Uterus (tissue), 4 donors: ENCODE results near the gene CRHR2. TPM values are rescaled to one million over a fixed set of nuclear protein-coding genes. Genes with fewer than 3 reads are reported as not detected.

Experiments
- DNase-seq, 2 donors: peaks; one replicate each; pipeline ENCODE4 v3.0.0-alpha.2; 2019 to 2020
- H3K27ac ChIP-seq, 2 donors: fragments of 200-600 bp; sonication (generic); 1 replicate in 1 of 2; 2 replicates in 1 of 2; pipeline ENCODE4 v1.5.1; 2016 to 2018
- H3K27me3 ChIP-seq, 2 donors: fragments of 200-600 bp; sonication (generic); one replicate each; pipeline ENCODE4 v1.5.1; 2018 to 2019; ENCODE audit warnings: control low read depth in 1 of 2
- H3K36me3 ChIP-seq, 2 donors: fragments of 200-600 bp; sonication (generic); one replicate each; pipeline ENCODE4 v1.5.1; 2019; ENCODE audit warnings: control low read depth in 1 of 2
- H3K4me1 ChIP-seq, 2 donors: fragments of 200-600 bp; sonication (generic); one replicate each; pipeline ENCODE4 v1.5.1; 2018 to 2019; ENCODE audit warnings: control low read depth in 1 of 2
- H3K4me3 ChIP-seq, 2 donors: fragments of 200-600 bp; sonication (generic); 1 replicate in 1 of 2; 2 replicates in 1 of 2; pipeline ENCODE4 v1.5.1; 2018 to 2019; ENCODE audit warnings: mild to moderate bottlenecking in 1 of 2
- H3K9me3 ChIP-seq, 2 donors: fragments of 200-600 bp; sonication (generic); one replicate each; pipeline ENCODE4 v1.5.1; 2019; ENCODE audit warnings: control low read depth in 1 of 2
- POLR2A ChIP-seq, 2 donors: fragments of 450-650 bp; IDR thresholded peaks; one replicate each; pipeline ENCODE4 v1.6.1; 2016; ENCODE audit warnings: antibody characterized with exemption in 2 of 2, mild to moderate bottlenecking in 1 of 2, moderate library complexity in 1 of 2
- intact Hi-C: fragments of 100-400 bp; cut with DNase I; formaldehyde crosslinking; loops from one replicate; pipeline ENCODE4 v1.15.1; 2023; ENCODE audit warnings: low total_unique reads
- total RNA-seq, 4 donors: library from RNA; depleted of rRNA in 3 of 4; stranded (reverse); fragments of >200 nt in 3 of 4; gene quantifications; one replicate each; pipeline versions ENCODE4 v1.1.0 to v1.2.4, GENCODE V29; 2014 to 2023
- TF ChIP-seq, protein P1 (sequence below), 4 experiments: fragments of 200-600 bp in 2 of 4; fragments of 450-650 bp in 2 of 4; sonication (generic) in 2 of 4; IDR thresholded peaks; one replicate each; pipeline ENCODE4 v1.5.1; 2016 to 2019; ENCODE audit warnings: antibody characterized with exemption in 4 of 4, mild to moderate bottlenecking in 2 of 4, moderate library complexity in 1 of 4
- donor health status: DM: yes; HTN: yes; CAD: no.

The CRHR2 gene
- total RNA-seq, 4 donors from 2014 or later: 0.27 TPM; not detected in 3

DNA sequence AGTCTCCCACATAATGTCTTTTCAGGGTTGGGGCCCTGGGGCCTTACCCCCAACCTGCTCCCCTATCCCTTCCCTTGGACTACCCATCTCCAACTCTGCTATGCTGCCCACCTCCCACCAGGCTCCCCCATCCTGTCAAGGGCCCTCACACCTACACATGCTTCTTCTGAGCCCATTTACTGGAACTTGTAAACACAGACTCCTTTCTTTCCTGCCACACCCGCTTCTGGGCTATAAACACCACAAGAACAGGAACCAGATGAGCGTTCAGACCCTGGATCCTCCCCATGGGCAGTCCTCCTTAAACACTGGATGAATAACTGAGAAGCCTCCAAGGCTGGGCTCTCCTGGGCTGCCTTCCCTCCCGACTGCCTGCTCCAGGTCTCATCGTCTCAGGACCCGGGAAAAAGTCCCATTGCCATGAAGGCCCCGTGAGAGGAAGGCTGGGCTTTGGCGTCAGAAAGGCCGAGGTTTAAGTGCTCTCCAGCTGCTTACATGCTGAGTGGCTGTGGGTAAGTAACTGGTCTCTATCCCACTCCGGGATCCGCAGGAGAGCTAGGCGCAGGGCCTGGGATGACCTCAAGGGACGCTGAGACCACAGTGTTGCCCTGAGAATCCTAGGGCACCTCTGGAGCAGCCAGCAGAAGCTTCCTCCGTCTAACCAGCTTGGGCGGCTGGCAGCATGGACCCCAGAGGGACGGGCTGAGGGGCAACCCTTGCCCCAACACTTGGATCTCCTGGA lies 15.6 kb upstream of the CRHR2 start:
- no peak overlapping the region for H3K4me3 ChIP-seq
- no peaks in the 10 kb centered on the region for H3K4me1 ChIP-seq
- H3K36me3 ChIP-seq: no peaks in the 10 kb centered on the region
- H3K27me3 ChIP-seq: no peaks in the 10 kb centered on the region
- TF ChIP-seq POLR2A (IDR thresholded peaks at IDR 0.05): no peak
- TF ChIP-seq, protein P1, sequence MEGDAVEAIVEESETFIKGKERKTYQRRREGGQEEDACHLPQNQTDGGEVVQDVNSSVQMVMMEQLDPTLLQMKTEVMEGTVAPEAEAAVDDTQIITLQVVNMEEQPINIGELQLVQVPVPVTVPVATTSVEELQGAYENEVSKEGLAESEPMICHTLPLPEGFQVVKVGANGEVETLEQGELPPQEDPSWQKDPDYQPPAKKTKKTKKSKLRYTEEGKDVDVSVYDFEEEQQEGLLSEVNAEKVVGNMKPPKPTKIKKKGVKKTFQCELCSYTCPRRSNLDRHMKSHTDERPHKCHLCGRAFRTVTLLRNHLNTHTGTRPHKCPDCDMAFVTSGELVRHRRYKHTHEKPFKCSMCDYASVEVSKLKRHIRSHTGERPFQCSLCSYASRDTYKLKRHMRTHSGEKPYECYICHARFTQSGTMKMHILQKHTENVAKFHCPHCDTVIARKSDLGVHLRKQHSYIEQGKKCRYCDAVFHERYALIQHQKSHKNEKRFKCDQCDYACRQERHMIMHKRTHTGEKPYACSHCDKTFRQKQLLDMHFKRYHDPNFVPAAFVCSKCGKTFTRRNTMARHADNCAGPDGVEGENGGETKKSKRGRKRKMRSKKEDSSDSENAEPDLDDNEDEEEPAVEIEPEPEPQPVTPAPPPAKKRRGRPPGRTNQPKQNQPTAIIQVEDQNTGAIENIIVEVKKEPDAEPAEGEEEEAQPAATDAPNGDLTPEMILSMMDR (IDR thresholded peaks at IDR 0.05): no peak
- intact Hi-C loops: no loop called here
- H3K27ac ChIP-seq: peak overlapping the region in 1 of 2 donors; percentile 41
- H3K9me3 ChIP-seq: no peaks in the 10 kb centered on the region
- DNase-seq: no peak

DNA sequence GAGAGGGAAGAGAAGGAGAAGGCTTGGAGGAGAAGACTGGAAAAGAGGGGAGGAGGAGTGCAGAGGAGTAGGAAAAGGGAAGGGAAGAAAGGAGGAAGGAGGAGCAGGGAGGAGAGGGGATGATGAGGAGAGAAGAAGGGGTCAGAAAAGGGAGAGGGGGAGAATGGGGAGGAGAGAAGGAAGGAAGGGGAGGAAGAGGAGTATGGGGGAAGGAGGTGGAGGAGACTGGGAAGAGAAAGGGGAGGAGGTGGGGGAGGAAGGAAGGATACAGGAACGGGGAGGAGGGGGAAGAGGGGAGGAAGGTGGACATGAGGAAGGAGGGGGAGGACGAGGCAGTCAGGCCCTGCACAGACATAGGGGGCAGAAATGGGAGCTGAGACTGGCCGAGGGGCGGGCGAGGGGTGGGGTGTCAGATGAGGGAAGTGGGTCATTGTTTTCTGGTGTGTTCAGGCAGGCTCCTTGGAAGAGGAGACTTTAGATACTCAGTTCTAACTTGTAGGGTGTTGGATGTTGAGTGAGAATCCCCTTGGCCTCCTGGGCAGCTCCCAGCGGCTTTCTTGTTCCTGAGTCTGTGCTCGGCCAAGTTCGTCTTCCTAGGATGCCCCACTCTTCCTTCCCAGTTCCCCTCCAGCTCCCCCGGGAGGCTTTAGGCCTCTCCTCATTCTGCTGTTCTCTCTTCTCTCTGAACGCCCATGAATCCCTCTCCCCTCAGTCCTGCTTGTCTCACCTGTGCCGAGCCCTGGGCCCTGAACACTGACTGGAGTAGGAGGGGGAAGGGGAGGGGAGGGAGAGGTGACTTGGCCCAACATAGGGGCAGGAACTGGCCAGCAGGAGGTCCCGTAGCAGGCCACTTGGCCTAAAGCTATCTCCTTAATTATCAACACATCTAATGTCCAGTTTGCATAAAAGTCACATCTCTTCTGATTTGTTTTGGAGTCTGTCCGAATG lies 12.8 kb upstream of the CRHR2 start:
- intact Hi-C loops: no loop called here
- Histone ChIP-seq H3K9me3 (no peaks in the 10 kb centered on the region), H3K4me3 (no peak overlapping the region), H3K36me3 (no peaks in the 10 kb centered on the region), H3K4me1 (no peaks in the 10 kb centered on the region), H3K27me3 (no peaks in the 10 kb centered on the region), H3K27ac (no peak overlapping the region)
- TF ChIP-seq, protein P1 (IDR thresholded peaks at IDR 0.05): no peak
- TF ChIP-seq POLR2A (IDR thresholded peaks at IDR 0.05): no peak
- DNase-seq: no peak

DNA sequence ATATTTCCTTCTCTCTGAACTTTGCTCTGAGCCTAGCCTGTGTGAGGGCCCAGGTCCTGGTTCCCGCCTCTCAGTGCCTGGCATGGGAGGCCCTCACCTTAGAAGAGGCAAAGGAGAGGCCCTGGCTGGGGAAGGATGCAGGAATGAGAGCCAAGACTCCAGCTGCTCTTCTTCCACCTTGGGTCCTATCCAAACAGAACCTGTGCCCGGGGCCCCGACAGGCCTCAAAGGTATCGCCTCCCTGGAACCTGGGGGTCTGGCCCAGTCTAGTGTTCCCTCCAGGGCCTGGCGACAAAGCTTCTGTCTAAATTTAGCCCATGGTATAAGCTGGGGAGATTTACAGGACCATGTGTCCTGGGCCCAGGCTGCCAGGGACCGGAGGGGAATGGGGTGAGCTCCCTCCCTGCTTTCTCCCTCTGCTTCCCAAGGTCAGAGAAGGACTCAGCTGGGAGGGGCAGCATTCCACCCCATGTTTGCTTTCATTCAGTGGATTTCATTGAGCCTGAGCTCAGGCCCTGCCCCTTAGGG lies 12.0 kb upstream of the CRHR2 start:
- Histone ChIP-seq H3K36me3 (no peaks in the 10 kb centered on the region), H3K4me1 (no peaks in the 10 kb centered on the region), H3K27ac (no peak overlapping the region), H3K4me3 (no peak overlapping the region), H3K27me3 (no peaks in the 10 kb centered on the region), H3K9me3 (no peaks in the 10 kb centered on the region)
- TF ChIP-seq, protein P1 (IDR thresholded peaks at IDR 0.05): no peak
- no peak for TF ChIP-seq POLR2A (IDR thresholded peaks at IDR 0.05)
- intact Hi-C loops: no loop called here
- no peak for DNase-seq

- H3K36me3 ChIP-seq: no peaks in the 10 kb centered on the region
- H3K27ac ChIP-seq: no peak overlapping the region
- H3K27me3 ChIP-seq: no peaks in the 10 kb centered on the region
- intact Hi-C loops: no loop called here
- no peak overlapping the region for H3K4me3 ChIP-seq
- no peaks in the 10 kb centered on the region for H3K4me1 ChIP-seq
- no peaks in the 10 kb centered on the region for H3K9me3 ChIP-seq
- DNase-seq: no peak
- TF ChIP-seq, protein P1 (IDR thresholded peaks at IDR 0.05): no peak
- TF ChIP-seq POLR2A (IDR thresholded peaks at IDR 0.05): no peak
Observed at GRCh38 chr7:30692882-30693281, 10.6 kb upstream of the CRHR2 start.
